Measurements from ENCODE around the gene ALG6. TPM values are rescaled to one million over a fixed set of nuclear protein-coding genes. Genes with fewer than 3 reads are reported as not detected.

The ALG6 gene
- total RNA-seq, 1 experiment from 2014 or later: 15.8 TPM

Other genes starting within 250 kb of the ALG6 start
- 0.12 and 3.4 TPM in 2 replicates for gene FOXD3, start 45.1 kb upstream of the ALG6 start, total RNA-seq (2014; rRNA removed; shearing (Covaris generic))
- 42.0 and 53.9 TPM in 2 replicates for gene ITGB3BP, start 155.6 kb downstream of the ALG6 start, total RNA-seq (2014; rRNA removed; shearing (Covaris generic))
- 14.5 and 20.7 TPM in 2 replicates for gene EFCAB7, start 155.9 kb downstream of the ALG6 start, total RNA-seq (2014; rRNA removed; shearing (Covaris generic))
- 37.9 and 41.1 TPM in 2 replicates for gene PGM1, start 225.8 kb downstream of the ALG6 start, total RNA-seq (2014; rRNA removed; shearing (Covaris generic))